Measurements from ENCODE around the gene PGLYRP3.

GRCh38 chr1:153361480-153362109 is 48.8 kb upstream of the PGLYRP3 start:
- TF ChIP-seq GATA3 (IDR thresholded peaks at IDR 0.05; ENCODE audit: low read depth, low read length) (no peak), GATA2 (IDR thresholded peaks at IDR 0.05; ENCODE audit: low read depth, low read length) (no peak)

All from SH-SY5Y (cell line).